ENCODE measurements around the gene BCL7A. TPM values are rescaled to one million over a fixed set of nuclear protein-coding genes. Genes with fewer than 3 reads are reported as not detected.

BCL7A gene
- total RNA-seq: 32.7 TPM

DNA sequence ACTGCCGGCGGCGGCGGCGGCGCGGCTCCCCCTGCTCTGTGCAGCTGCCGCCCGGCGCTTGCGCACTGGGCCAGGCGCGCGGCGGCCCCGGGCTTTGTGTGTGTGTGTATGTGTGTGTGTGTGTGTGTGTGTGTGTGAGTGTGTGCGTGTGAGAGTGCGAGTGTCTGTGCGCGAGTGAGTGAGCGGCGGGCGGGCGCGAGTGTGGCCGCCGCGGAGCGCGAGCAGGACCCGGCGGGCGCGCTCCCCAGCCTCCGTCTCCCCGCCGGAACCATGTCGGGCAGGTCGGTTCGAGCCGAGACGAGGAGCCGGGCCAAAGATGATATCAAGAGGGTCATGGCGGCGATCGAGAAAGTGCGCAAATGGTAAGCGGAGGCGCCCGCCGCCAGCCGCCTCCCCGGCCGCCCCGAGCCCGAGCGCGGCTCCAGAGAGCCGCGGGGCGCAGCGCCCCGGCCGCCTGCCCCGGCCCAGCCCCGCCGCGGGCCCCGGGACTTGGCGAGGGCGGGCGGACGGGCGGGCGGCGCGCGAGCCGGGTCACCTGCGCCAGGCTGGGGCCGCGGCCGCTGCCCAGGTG lies at the start of gene BCL7A:
TSS of gene BCL7A (plus strand) at position 63 of the 571 bp plus-strand sequence. CDS start at position 271, 208 bp downstream.

DNA sequence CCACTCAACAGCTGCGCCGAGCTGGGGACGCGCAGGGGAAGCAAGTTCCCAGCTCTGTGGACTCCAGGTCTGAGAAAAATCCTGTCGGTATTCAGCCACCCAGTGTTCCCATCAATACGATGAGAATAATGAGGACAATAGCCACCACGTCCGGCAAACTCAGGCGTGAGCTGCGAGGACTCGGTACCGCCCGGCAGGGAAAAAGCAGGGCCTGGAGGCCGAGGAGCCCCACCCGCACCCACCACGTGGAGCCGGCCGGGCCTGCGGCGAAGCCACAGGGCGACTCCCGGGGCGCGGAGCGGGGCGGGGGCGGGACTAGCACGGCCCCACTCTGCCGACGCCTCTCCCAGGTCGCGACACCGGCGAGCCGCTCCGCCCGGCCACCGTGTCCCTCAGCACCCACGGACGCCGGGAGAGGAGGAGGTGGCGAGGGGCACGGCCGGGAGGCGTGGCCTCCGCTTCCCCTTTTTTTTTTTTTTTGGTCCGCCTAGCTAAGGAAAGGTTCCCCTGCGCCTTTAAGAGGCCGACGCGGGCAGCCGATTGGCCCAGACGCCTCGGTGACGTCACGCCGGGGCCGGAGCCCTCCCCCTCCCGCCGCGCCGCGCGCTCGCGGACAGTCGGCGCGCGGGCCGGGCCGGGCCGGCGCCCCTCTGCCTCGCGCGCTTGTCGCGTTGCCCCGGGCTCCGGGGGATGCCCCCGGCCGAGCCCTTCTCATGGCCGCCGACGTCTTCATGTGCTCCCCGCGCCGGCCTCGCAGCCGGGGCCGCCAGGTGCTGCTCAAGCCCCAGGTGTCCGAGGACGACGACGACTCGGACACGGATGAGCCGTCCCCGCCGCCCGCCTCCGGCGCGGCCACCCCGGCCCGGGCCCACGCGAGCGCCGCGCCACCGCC lies 56.7 kb downstream of the BCL7A start, which contains the start of gene MLXIP:
TSS of gene MLXIP (plus strand) at position 616 of the 892 bp plus-strand sequence. CDS start at position 714, 98 bp downstream.

Other genes with a start within 250 kb of the BCL7A start
- 13.8 TPM for gene RHOF, start 228.2 kb upstream of the BCL7A start, total RNA-seq
- 12.6 TPM for gene SETD1B, start 217.9 kb upstream of the BCL7A start, total RNA-seq
- 0.93 TPM for gene HPD, start 163.0 kb upstream of the BCL7A start, total RNA-seq
- 59.6 TPM for gene PSMD9, start 133.1 kb upstream of the BCL7A start, total RNA-seq
- gene CFAP251, start 103.3 kb upstream of the BCL7A start, total RNA-seq: 11.2 TPM
- gene MLXIP, start 56.9 kb downstream of the BCL7A start, total RNA-seq: 34.2 TPM
- gene IL31, start 152.3 kb downstream of the BCL7A start, total RNA-seq: not detected
- 5.3 TPM for gene LRRC43, start 161.2 kb downstream of the BCL7A start, total RNA-seq
- 1.1 TPM for gene B3GNT4, start 181.8 kb downstream of the BCL7A start, total RNA-seq
- 42.6 TPM for gene DIABLO, start 204.2 kb downstream of the BCL7A start, total RNA-seq
- 14.6 TPM for gene VPS33A, start 244.6 kb downstream of the BCL7A start, total RNA-seq